Activated T-helper 1 cell treated with anti-CD3 and anti-CD28 coated beads, Interleukin-2, amount 50 U/mL, for 16 hours (primary cell): ENCODE data around the gene PDE3A.
"Not testable (repeated sequence)": the region's sequence is repeated elsewhere in the genome, so short reads cannot be mapped to it uniquely, and the experiment has no call there.

Experiments
- DNase-seq, 2 donors: peaks; one replicate each; pipeline ENCODE4 v3.0.0-alpha.2; 2020; ENCODE audit warnings: low read depth in 1 of 2, low spot score in 1 of 2

The PDE3A gene

GRCh38 chr12:20372326-20373096 lies 4.2 kb downstream of the PDE3A start:
- no peak for DNase-seq

- no peak for DNase-seq
Observed at GRCh38 chr12:20374795-20375194, 6.5 kb downstream of the PDE3A start.

- no peak for DNase-seq
Observed at GRCh38 chr12:20375560-20375959, 7.2 kb downstream of the PDE3A start.

GRCh38 chr12:20376984-20377383 lies 8.6 kb downstream of the PDE3A start:
- no peak for DNase-seq

- DNase-seq = no peak
Observed at GRCh38 chr12:20377750-20378149, 9.4 kb downstream of the PDE3A start.

- no peak for DNase-seq
Observed at GRCh38 chr12:20382117-20382516, 13.8 kb downstream of the PDE3A start.

- DNase-seq = no peak
Observed at GRCh38 chr12:20383612-20384011, 15.3 kb downstream of the PDE3A start.

- not testable (repeated sequence) for DNase-seq
Observed at GRCh38 chr12:20384836-20385235, 16.5 kb downstream of the PDE3A start.

- no peak for DNase-seq
Observed at GRCh38 chr12:20390846-20391245, 22.5 kb downstream of the PDE3A start.

GRCh38 chr12:20392339-20392738 lies 24.0 kb downstream of the PDE3A start:
- DNase-seq = no peak

- no peak for DNase-seq
Observed at GRCh38 chr12:20393707-20394106, 25.4 kb downstream of the PDE3A start.

- no peak for DNase-seq
Observed at GRCh38 chr12:20395791-20396550, 27.6 kb downstream of the PDE3A start.

- DNase-seq = no peak
Observed at GRCh38 chr12:20398686-20399085, 30.3 kb downstream of the PDE3A start.

- no peak for DNase-seq
Observed at GRCh38 chr12:20400003-20400402, 31.7 kb downstream of the PDE3A start.

GRCh38 chr12:20403230-20403629 lies 34.9 kb downstream of the PDE3A start:
- no peak for DNase-seq

GRCh38 chr12:20404576-20405346 lies 36.4 kb downstream of the PDE3A start:
- DNase-seq = no peak

GRCh38 chr12:20409607-20410377 lies 41.5 kb downstream of the PDE3A start:
- DNase-seq = no peak

GRCh38 chr12:20410734-20411133 lies 42.4 kb downstream of the PDE3A start:
- DNase-seq = no peak

GRCh38 chr12:20411345-20411744 lies 43.0 kb downstream of the PDE3A start:
- DNase-seq = no peak

GRCh38 chr12:20415028-20415427 lies 46.7 kb downstream of the PDE3A start:
- no peak for DNase-seq

GRCh38 chr12:20415641-20416040 lies 47.3 kb downstream of the PDE3A start:
- no peak for DNase-seq
